GM12878 (cell line): Measurements from ENCODE around the gene COMMD10. TPM values are rescaled to one million over a fixed set of nuclear protein-coding genes. Genes with fewer than 3 reads are reported as not detected.

Experiments used
- ATAC-seq: fragments of 200-7000 bp; cut with Tn5 transposase; 3 replicates; pipeline ENCODE4 v1.9.1; 2020; ENCODE audit warnings: mild to moderate bottlenecking, moderate library complexity
- BruUV-seq: library from RNA; stranded (reverse); fragments of 400-500 nt; replicated peaks from 2 replicates; lab custom pipeline; 2021; lab: Mats Ljungman, UMichigan
- CTCF ChIA-PET: fragments of 300-600 bp; sonication (Branson Sonifier 250); formaldehyde crosslinking; extraction: SDS; loops from one replicate; lab custom pipeline; 2021; ENCODE audit warnings: inconsistent platforms; lab: Yijun Ruan, JAX
- POLR2A ChIA-PET: fragments of 350-600 bp; formaldehyde crosslinking; extraction: SDS; loops from one replicate; lab custom pipeline; 2021; ENCODE audit warnings: inconsistent platforms; lab: Charles Lee
- RAD21 ChIA-PET: fragments of 300-600 bp; sonication (Branson Sonifier 250); formaldehyde crosslinking; loops from one replicate; lab custom pipeline; 2023; ENCODE audit warnings: antibody characterized with exemption; ENCODE audit not compliant: unreplicated experiment; lab: Charles Lee
- SMC1A ChIA-PET: fragments of 300-600 bp; sonication (Branson Sonifier 250); formaldehyde crosslinking; loops from one replicate; lab custom pipeline; 2023; ENCODE audit not compliant: unreplicated experiment, uncharacterized antibody; lab: Charles Lee
- DNase-seq: peaks from one replicate; pipeline ENCODE4 v3.0.0-alpha.2; 2011; ENCODE audit warnings: low read depth, low spot score
- FAIRE-seq: peaks from 3 replicates; lab custom pipeline; 2011; peaks lifted over from hg19 to GRCh38; lab: Jason Lieb, UNC
- H2AFZ ChIP-seq: 2 replicates; pipeline ENCODE4 v1.6.0; 2011; ENCODE audit warnings: low read depth, low read length, control low read depth; ENCODE audit not compliant: control insufficient read depth
- H3K27ac ChIP-seq: 2 replicates; pipeline ENCODE4 v1.5.1; 2011; ENCODE audit warnings: control low read depth; ENCODE audit not compliant: control insufficient read depth, insufficient read depth
- H3K27me3 ChIP-seq, 2 experiments: replicated peaks in 1 of 2; 2 replicates each; pipeline versions ENCODE4 v1.6.0 to v1.6.1; 2011; ENCODE audit warnings: low read length in 1 of 2; ENCODE audit not compliant: control insufficient read depth in 2 of 2, insufficient read depth in 2 of 2
- H3K36me3 ChIP-seq, 2 experiments: 2 replicates each; pipeline ENCODE4 v1.5.1; 2011; ENCODE audit warnings: low read length in 1 of 2; ENCODE audit not compliant: control insufficient read depth in 2 of 2, insufficient read depth in 2 of 2
- H3K4me1 ChIP-seq: 2 replicates; pipeline ENCODE4 v1.6.1; 2011; ENCODE audit warnings: mild to moderate bottlenecking, low read length, moderate library complexity, mixed read lengths; ENCODE audit not compliant: control insufficient read depth, insufficient read depth
- H3K4me2 ChIP-seq: 2 replicates; pipeline ENCODE4 v1.6.0; 2011; ENCODE audit warnings: control low read depth; ENCODE audit not compliant: control insufficient read depth, insufficient read depth
- H3K4me3 ChIP-seq: fragments of 200-600 bp; sonication (generic); 2 replicates; pipeline ENCODE4 v1.5.1; 2016
- H3K79me2 ChIP-seq: 2 replicates; pipeline ENCODE4 v1.6.0; 2011; ENCODE audit warnings: low read length; ENCODE audit not compliant: control insufficient read depth, insufficient read depth
- H3K9ac ChIP-seq: 2 replicates; pipeline ENCODE4 v1.8.0; 2011; ENCODE audit warnings: low read length, control low read depth, mixed read lengths; ENCODE audit not compliant: control insufficient read depth, insufficient read depth
- H3K9me3 ChIP-seq: replicated peaks from 3 replicates; pipeline ENCODE4 v1.5.1; 2011; ENCODE audit warnings: mild to moderate bottlenecking, low read length; ENCODE audit not compliant: control insufficient read depth, insufficient read depth
- H4K20me1 ChIP-seq: 2 replicates; pipeline ENCODE4 v1.6.0; 2011; ENCODE audit not compliant: control insufficient read depth, insufficient read depth
- ATF7 ChIP-seq: fragments of 450-650 bp; IDR thresholded peaks from 2 replicates; pipeline ENCODE4 v1.6.1; 2016; ENCODE audit warnings: low read depth, mild to moderate bottlenecking
- GABPA ChIP-seq: IDR thresholded peaks from 2 replicates; pipeline ENCODE4 v1.6.1; 2014; ENCODE audit warnings: antibody characterized with exemption, low read depth, mild to moderate bottlenecking, inconsistent platforms
- POLR2AphosphoS2 ChIP-seq: IDR thresholded peaks from 2 replicates; pipeline ENCODE4 v1.6.1; 2011; ENCODE audit warnings: low read depth, mild to moderate bottlenecking, low read length, improper control_type of control experiment, moderate library complexity
- ZBTB11 ChIP-seq: fragments of 450-650 bp; formaldehyde crosslinking; IDR thresholded peaks from 2 replicates; pipeline ENCODE4 v1.5.0; 2022; ENCODE audit warnings: mild to moderate bottlenecking, missing genetic modification characterization
- ZNF384 ChIP-seq: IDR thresholded peaks from 2 replicates; pipeline ENCODE4 v1.6.1; 2012; ENCODE audit warnings: low read depth, mild to moderate bottlenecking, low read length, improper control_type of control experiment, borderline replicate concordance
- in situ Hi-C: fragments of 300-500 bp; cut with MboI; formaldehyde crosslinking; loops from 9 replicates; pipeline ENCODE4 v1.14.3; 2018; ENCODE audit warnings: mixed read lengths
- intact Hi-C: fragments of 100-400 bp; cut with micrococcal nuclease; formaldehyde crosslinking; loops from one replicate; pipeline ENCODE4 v1.14.2; 2022; ENCODE audit not compliant: unreplicated experiment
- polyA plus RNA-seq, 11 experiments: library from polyadenylated mRNA; depleted of rRNA in 4 of 11; unstranded in 6 of 11; stranded (reverse) in 5 of 11; fragments of >200 nt; fragmentation: Nextera tagmentation in 4 of 11; fragmentation: Illumina TruSeq in 1 of 11; extraction: Ambion mirVana in 4 of 11; extraction: Trizol in 1 of 11; gene quantifications; 1 replicate in 1 of 11; 2 replicates in 10 of 11; pipeline versions ENCODE4 v1.2.1 to v1.2.3, GENCODE V29; 2011 to 2016; ENCODE audit warnings: inconsistent platforms in 2 of 11, missing spikeins in 2 of 11, low read depth in 1 of 11
- total RNA-seq, 4 experiments: library from RNA; depleted of rRNA in 3 of 4; stranded (reverse); fragments of >200 nt in 3 of 4; fragmentation: Illumina TruSeq in 1 of 4; extraction: Trizol in 1 of 4; gene quantifications; 2 replicates each; pipeline versions ENCODE4 v1.2.1 to v1.2.3, GENCODE V29; 2013 to 2021

COMMD10 gene
- total and polyA plus RNA-seq, 10 of the 15 experiments (the other 5 are each of a cell fraction or from before 2014, with no cell fraction given) = 19.6 to 98.7 (median 28.0) TPM

DNA sequence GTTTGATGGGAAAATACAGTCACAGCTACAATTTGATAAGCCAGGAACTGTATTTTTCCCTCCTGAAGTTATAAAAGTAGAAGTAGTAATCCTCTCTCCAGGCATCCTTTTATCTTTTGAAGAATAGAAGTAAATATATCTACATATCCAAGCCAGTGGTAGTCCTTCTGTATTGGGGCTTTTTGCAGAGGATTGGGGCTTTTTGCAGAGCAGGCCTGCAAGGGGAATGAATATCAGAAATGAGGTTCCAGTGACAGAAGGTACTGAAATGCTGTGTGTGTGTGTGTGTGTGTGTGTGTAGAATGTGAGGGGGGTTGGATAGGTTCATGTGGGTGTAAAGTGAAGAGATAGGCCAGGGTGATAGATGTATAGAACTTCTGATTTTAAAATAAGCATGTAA, 127.4 kb downstream of the COMMD10 start:
- no peak overlapping the region for H3K9ac ChIP-seq
- no peak overlapping the region for H2AFZ ChIP-seq
- ChIA-PET CTCF (no interaction called here), POLR2A (no interaction called here), SMC1A (interaction anchor here (0.6 to 1.5 kb wide), 4 partner anchors 11 to 253 kb away, joined by 3 to 4 read pairs (median 4); no protein-coding TSS in a partner anchor), RAD21 (no interaction called here)
- H3K27me3 ChIP-seq = no peaks in the 10 kb centered on the region
- FAIRE-seq (no peak), DNase-seq (no peak), ATAC-seq (no peak)
- no peaks in the 10 kb centered on the region for H3K4me1 ChIP-seq
- in situ Hi-C loops (no loop called here), intact Hi-C loops (no loop called here)
- H3K4me3 ChIP-seq = no peak overlapping the region
- no peaks in the 10 kb centered on the region for H4K20me1 ChIP-seq
- H3K4me2 ChIP-seq = no peak overlapping the region
- BruUV-seq = no TSS peak
- TF ChIP-seq ZNF384 = no peak
- TF ChIP-seq ATF7 = no peak
- TF ChIP-seq ZBTB11 (CRISPR knock-in tag) = no peak
- TF ChIP-seq GABPA = no peak
- TF ChIP-seq POLR2AphosphoS2 = no peak
- H3K27ac ChIP-seq = no peak overlapping the region
- no peaks in the 10 kb centered on the region; a peak in 1 of 4 replicates for H3K36me3 ChIP-seq
- no peaks in the 10 kb centered on the region for H3K9me3 ChIP-seq
- H3K79me2 ChIP-seq = no peaks in the 10 kb centered on the region
